GM20431 (cell line): ENCODE data around the gene ZFPL1.
"Not testable (repeated sequence)": the region's sequence is repeated elsewhere in the genome, so short reads cannot be mapped to it uniquely, and the experiment has no call there.

Source experiments
- in situ Hi-C: fragments of 300-500 bp; cut with MseI, MboI; formaldehyde crosslinking; loops from one replicate; pipeline ENCODE4 v1.15.0; 2020; ENCODE audit warnings: low sequenced_read_pairs; ENCODE audit not compliant: unreplicated experiment

Gene ZFPL1

DNA sequence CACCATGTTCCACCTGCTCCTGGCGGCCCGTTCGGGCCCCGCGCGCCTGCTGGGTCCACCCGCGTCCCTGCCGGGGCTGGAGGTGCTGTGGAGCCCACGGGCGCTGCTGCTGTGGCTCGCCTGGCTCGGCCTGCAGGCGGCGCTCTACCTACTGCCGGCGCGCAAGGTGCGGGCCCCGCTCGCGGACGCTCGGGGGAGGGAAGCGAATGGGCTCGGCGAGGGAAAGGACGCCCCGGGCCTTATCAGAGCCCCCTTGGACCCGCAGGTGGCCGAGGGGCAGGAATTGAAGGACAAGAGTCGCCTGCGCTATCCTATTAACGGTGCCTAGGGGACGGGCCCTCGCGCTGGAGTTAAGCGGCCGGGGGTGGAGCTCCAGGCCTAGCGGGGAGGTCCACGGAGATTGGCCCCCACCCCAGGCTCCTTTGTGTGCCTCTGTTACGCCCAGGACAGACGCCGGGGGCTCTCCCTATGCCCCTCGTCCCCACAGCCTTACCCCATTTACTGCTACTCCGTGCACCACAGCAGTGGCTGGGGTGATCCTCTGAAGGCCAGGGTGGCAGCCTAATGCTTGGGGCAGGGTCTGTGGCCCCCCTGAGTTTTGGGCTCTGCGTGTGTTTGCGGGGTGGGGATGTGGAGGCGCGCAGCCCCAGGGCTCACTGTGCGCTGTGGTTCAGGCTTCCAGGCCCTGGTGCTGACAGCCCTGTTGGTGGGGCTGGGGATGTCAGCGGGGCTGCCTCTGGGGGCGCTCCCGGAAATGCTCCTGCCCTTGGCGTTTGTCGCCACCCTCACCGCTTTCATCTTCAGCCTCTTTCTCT is 28.7 kb downstream of the ZFPL1 start:
- in situ Hi-C loops, result no loop called here

GRCh38 chr11:65113361-65113756 is 29.3 kb downstream of the ZFPL1 start:
- in situ Hi-C loops, result no loop called here

GRCh38 chr11:65113839-65114238 is 29.8 kb downstream of the ZFPL1 start:
- in situ Hi-C loops, result no loop called here

GRCh38 chr11:65114538-65115171 is 30.6 kb downstream of the ZFPL1 start:
- in situ Hi-C loops, result no loop called here

- in situ Hi-C loops, result no loop called here
Measured at GRCh38 chr11:65115361-65116082, 31.5 kb downstream of the ZFPL1 start.

DNA sequence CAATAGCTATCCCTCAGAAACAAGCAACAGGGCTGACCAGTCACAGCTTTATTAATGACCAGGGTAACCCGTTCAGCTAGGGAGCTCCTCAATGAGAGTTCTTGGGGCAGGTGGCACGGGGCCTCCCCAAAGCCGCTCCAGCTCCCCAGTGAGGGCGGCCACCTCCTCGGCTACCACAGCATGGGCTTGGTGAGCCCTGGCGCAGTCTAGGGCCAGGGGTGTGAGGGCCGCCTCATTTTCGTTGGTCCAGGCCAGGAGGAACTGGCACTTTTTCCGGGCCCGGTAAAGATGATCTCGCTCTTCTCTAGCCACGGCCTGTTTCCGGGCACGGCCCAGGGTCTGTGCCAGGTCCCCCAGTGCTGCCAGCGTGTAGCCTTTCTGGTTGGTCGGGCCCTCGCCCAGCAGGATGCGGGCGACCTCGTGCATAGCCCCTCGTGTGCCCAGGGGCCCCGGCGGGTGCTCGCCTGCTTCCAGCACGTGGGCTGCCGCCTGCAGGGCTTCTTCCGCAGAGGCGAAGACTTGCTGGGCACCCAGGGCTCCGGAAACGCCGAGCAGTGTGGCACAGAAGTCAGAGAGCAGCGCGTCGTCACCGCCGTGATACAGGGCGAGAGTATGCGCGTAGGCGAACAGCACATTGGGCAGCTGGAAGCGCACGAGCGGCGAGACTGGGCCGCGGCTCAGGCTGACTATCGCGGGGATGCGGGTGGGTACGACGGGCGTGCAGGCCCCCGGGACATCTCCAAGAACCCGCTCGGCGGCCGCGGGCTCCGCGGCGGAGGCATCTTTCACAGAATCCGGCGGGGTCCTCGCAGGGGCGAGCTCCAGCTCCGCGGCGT is 32.6 kb downstream of the ZFPL1 start:
- in situ Hi-C loops, result no loop called here

GRCh38 chr11:65117206-65118096 is 33.4 kb downstream of the ZFPL1 start, which contains the start of gene ZNHIT2:
TSS of gene ZNHIT2 (minus strand) at chr11:65117701. CDS start at chr11:65117653, 48 bp downstream.
- in situ Hi-C loops, result no loop called here

DNA sequence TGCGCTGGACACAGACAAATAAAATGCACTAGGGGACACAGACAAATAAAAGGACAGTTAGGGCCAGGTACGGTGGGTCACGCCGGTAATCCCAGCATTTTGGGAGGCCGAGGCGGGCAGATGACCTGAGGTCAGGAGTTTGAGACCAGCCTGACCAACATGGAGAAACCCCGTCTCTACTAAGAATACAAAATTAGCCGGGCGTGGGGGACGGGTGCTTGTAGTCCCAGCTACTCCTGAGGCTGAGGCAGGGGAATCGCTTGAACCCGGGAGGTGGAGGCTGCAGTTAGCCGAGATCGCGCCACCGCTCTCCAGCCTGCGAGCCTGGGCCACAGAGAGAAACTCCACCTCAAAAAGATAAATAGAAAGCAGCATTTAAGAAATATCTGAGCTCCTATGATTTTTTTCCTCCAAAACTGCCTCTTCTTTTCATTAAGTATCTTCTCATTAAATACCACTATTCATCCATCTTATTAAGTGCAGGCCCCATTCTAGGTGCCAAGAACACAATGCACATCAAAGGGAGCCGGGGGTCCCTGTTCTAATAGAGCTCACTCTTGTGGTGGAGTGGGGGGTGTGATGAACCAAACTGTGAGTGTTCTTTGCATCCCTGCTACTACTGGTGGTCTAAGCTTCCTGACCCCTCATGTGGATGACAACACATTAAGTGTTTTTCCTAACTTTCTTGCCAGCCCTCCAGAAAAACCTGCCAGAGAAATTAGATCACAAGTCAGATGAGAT is 34.2 kb downstream of the ZFPL1 start:
- in situ Hi-C loops, result no loop called here

- in situ Hi-C loops, result not testable (repeated sequence)
Measured at GRCh38 chr11:65118891-65119669, 35.1 kb downstream of the ZFPL1 start.

DNA sequence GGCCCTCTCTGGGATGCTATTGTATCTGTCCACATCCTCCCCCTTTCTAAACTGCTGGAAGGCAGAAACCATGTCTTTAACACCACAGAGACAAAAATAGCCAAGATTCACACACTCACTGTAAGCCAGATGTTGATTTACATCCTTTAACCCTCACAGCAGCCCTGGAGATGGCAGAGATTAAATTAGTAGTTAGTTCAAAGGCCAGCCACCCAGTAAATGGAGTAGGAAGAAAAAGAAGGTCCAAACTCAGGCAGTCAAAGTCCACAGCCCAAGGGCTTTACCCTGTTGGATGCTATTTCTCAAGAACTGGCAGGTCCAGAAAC is 35.6 kb downstream of the ZFPL1 start:
- in situ Hi-C loops, result no loop called here

DNA sequence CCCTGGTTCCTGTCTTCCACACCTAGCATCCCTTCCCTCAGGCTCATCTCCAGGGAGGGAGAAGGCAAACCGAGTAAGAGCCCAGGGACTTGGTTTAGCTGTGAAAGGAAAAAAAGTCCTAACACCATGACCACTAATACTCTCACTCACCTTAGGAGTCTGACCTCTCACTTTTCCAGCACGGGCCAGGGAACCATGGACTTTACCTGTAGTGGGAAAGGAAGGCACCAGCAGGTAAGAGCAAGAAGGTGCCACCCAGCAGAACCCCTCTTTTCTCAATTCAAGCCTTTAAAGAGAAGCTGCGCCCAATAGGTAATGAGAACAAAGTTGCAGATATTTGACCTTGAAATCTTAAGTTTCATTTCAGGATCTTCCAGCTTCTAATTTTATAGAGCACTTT is 36.8 kb downstream of the ZFPL1 start:
- in situ Hi-C loops, result no loop called here

DNA sequence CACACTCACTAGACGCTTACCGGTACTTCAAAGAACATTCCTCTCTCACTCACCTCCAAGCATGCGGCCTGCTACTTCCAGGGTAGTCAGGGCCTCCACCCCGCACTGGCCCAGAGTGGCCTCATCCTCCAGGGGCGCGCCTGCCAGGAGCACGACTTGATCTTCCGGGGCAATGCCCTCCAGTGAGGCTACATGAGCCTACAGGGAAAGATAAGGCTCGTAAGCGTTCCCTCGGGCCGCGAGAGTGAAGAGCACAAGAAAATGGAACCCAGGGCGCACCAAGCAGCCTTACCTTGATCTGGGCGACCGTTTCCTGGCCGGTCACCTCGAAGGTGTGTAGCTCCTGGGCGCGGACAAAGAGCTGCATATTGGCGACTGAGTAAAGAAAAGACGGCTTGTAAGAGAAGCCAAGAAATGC is 37.4 kb downstream of the ZFPL1 start:
- in situ Hi-C loops, result no loop called here

DNA sequence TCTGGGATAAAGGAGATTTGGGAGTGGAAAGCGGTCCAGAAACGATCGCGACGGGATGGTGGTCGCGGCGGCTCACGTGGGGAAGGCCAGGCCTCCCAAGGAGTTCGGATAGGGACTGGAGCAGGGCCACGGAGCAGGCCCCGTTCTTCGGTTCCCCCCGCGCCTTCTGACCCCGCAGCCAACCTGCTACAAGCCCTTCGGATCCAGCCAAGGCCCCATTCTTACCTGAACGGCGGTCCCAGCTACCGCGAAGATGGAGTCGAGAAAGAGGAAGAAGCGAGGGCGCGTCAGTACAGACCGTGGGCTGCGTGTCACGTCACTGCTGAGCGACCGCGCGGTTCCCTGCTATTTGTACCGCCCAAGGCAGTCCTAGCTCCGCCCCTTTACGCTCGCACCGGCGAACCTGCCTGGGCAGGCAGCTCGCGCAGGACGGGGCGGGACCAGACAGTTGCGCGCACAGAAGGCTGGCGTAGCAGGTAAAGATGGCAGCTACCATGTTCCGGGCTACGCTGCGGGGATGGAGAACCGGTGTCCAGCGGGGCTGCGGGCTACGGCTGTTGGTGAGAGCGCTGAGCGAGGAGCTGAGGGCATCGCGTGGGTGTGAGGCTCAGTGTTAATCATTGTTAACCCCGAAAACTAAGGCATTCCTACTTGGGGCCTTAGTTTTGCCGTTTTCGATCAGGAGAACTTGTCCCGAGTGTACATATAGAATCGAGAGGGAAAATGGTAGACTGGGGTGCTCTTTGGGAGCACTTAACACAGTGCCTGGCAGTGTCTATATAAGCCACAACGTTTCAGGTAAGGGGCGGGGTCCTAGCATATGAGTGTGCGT is 38.1 kb downstream of the ZFPL1 start, which contains the start of the genes FAU and MRPL49:
Gene FAU, minus strand, starts transcription at position 270 of the 832 bp plus-strand sequence. CDS start 321 bp downstream, outside the sequence.
Gene MRPL49, plus strand, starts transcription at position 457 of the 832 bp plus-strand sequence. Its CDS starts 26 bp downstream, at position 483.
- in situ Hi-C loops, result no loop called here

DNA sequence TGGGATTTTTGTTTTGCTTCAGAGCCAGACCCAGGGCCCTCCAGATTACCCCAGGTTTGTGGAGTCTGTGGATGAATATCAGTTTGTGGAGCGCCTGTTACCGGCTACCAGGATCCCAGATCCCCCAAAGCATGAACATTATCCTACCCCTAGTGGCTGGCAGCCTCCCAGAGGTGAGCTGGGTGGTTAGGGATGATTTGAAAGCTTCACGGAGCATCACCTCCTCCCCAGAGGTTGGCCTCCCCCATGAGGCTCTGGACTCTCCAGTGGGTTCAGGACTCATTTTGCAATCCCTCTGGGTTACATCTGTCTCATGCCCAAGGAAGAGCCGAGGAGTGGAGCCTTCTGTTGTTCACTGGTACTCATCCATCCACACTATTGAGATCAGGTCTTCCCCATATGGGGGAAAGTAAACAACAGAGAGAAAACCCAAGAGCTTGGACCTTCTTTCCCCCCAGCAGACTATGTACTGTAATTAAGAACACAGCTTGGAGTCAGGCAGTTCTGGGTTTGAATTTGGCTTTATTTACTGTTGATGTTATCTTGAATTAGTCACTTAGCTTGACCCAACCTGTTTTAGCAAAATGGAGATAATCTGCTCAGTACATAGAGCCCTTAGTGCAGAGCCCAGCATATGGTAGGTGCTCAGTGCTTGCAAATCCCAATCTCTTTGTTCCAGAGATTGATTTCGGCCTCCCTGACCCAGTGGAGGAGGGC is 40.6 kb downstream of the ZFPL1 start:
- in situ Hi-C loops, result no loop called here

DNA sequence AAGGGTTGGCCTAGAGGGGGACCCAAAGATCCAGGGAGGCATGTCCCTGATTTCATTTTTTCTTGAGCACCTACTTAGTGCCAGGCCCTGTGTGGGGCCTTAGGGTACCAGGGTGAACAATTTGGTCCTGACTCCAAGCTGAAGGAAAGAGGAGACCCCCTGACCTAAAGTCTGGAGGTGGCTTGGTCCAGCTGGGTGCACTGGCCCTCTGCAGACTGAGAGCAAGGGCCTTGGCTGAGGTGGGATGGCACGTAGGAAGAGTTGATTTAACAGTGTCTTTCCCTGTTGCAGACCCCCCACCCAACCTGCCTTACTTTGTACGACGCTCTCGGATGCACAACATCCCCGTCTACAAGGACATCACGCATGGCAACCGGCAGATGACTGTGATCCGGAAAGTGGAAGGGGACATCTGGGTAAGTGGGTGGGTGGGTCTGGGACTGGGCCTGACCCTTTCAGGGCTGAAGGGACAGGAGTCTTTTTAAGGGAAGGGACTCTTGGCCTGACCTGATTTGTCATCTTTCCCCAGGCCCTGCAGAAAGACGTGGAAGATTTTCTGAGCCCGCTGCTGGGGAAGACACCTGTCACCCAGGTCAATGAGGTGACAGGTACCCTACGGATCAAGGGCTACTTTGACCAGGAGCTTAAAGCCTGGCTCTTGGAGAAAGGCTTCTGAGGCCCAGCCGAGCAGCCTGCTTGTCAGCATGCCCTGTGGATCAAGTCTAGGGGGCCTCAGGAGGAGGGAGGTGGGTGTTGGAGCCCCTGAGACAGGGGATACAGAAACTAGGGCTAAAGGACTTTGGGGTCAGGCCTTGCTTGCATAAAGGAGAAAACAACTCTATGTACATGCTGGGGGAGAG is 41.4 kb downstream of the ZFPL1 start:
- in situ Hi-C loops, result no loop called here
